Cardiac fibroblast (primary cell): Measurements from ENCODE around the gene TNS1.
A peak's percentile ranks its signal among the peaks of the same experiment; 100 is the strongest.

Experiments used
- DNase-seq, 2 donors: peaks; one replicate each; pipeline versions ENCODE4 v3.0.0 to v3.0.0-alpha.2; 2010; ENCODE audit warnings: low read depth in 2 of 2
- H3K4me3 ChIP-seq, 2 donors: replicated peaks in 1 of 2; 1 replicate in 1 of 2; 2 replicates in 1 of 2; pipeline ENCODE4 v1.5.1; 2011; ENCODE audit warnings: low read depth in 2 of 2, low read length in 2 of 2, mild to moderate bottlenecking in 2 of 2, moderate library complexity in 1 of 2
- CTCF ChIP-seq: IDR thresholded peaks from one replicate; pipeline ENCODE4 v1.5.1; 2011; ENCODE audit warnings: low read depth, mild to moderate bottlenecking, low read length, inconsistent platforms

The TNS1 gene

GRCh38 chr2:217835931-217836891 is 166.6 kb downstream of the TNS1 start:
- TF ChIP-seq CTCF = no peak
- peak; percentile 97 to 98 for DNase-seq
- H3K4me3 ChIP-seq = no peak overlapping the region

GRCh38 chr2:217834744-217835513 is 167.9 kb downstream of the TNS1 start:
- no peak for TF ChIP-seq CTCF
- DNase-seq = no peak
- H3K4me3 ChIP-seq = no peak overlapping the region

GRCh38 chr2:217834057-217834620 is 168.7 kb downstream of the TNS1 start:
- DNase-seq = no peak
- TF ChIP-seq CTCF = no peak
- no peak overlapping the region for H3K4me3 ChIP-seq

GRCh38 chr2:217833439-217833838 is 169.4 kb downstream of the TNS1 start:
- H3K4me3 ChIP-seq = no peak overlapping the region
- DNase-seq = no peak
- no peak for TF ChIP-seq CTCF

- H3K4me3 ChIP-seq = no peak overlapping the region
- TF ChIP-seq CTCF = no peak
- DNase-seq = no peak
These were observed 169.8 kb downstream of the TNS1 start for GRCh38 chr2:217832987-217833386.

GRCh38 chr2:217832115-217832514 is 170.7 kb downstream of the TNS1 start:
- no peak for TF ChIP-seq CTCF
- no peak for DNase-seq

More at GRCh38 chr2:217832115-217832514, 170.7 kb downstream of the TNS1 start:
- H3K4me3 ChIP-seq = no peak overlapping the region
